NCI-H2196 treated with DMSO at 0.1 percent for 48 hours (cell line): Measurements from ENCODE around the gene ATF4.
"Not testable (repeated sequence)": the region's sequence is repeated elsewhere in the genome, so short reads cannot be mapped to it uniquely, and the experiment has no call there.

Experiments
- DNase-seq: peaks from one replicate; lab custom pipeline; 2025; ENCODE audit not compliant: unreplicated experiment; lab: John Stamatoyannopoulos, UW

ATF4 gene

GRCh38 chr22:39489094-39490068 is 31.0 kb upstream of the ATF4 start:
- no peak for DNase-seq

GRCh38 chr22:39490135-39490798 is 30.1 kb upstream of the ATF4 start:
- peak; percentile 39 for DNase-seq

- DNase-seq = no peak
These were observed 29.2 kb upstream of the ATF4 start for GRCh38 chr22:39490966-39491680.

GRCh38 chr22:39491696-39492095 is 28.7 kb upstream of the ATF4 start:
- no peak for DNase-seq

- DNase-seq = no peak
These were observed 28.2 kb upstream of the ATF4 start for GRCh38 chr22:39492186-39492585.

- no peak for DNase-seq
These were observed 26.6 kb upstream of the ATF4 start for GRCh38 chr22:39493759-39494158.

- DNase-seq = no peak
These were observed 25.8 kb upstream of the ATF4 start for GRCh38 chr22:39494471-39495120.

- no peak for DNase-seq
These were observed 24.1 kb upstream of the ATF4 start for GRCh38 chr22:39496131-39496838.

GRCh38 chr22:39497429-39497828 is 22.9 kb upstream of the ATF4 start:
- DNase-seq = no peak

GRCh38 chr22:39498368-39498767 is 22.0 kb upstream of the ATF4 start:
- peak; percentile 42 for DNase-seq

GRCh38 chr22:39498802-39499201 is 21.6 kb upstream of the ATF4 start:
- DNase-seq = no peak

GRCh38 chr22:39500101-39500500 is 20.3 kb upstream of the ATF4 start:
- no peak for DNase-seq

- no peak for DNase-seq
These were observed 18.7 kb upstream of the ATF4 start for GRCh38 chr22:39501644-39502108.

- peak; percentile 65 for DNase-seq
These were observed 18.1 kb upstream of the ATF4 start, which contains the start of gene MIEF1 for GRCh38 chr22:39502109-39502788. Gene MIEF1, plus strand, starts transcription at chr22:39502290. Its CDS starts 9,005 bp downstream, at chr22:39511295.

GRCh38 chr22:39502789-39503409 is 17.5 kb upstream of the ATF4 start:
- no peak for DNase-seq

GRCh38 chr22:39503630-39504029 is 16.7 kb upstream of the ATF4 start:
- DNase-seq = no peak

GRCh38 chr22:39504071-39504470 is 16.3 kb upstream of the ATF4 start:
- no peak for DNase-seq

GRCh38 chr22:39507021-39507420 is 13.3 kb upstream of the ATF4 start:
- not testable (repeated sequence) for DNase-seq

- DNase-seq = no peak
These were observed 12.0 kb upstream of the ATF4 start for GRCh38 chr22:39508393-39508792.
